Nephron progenitor cell (in vitro differentiated cells): ENCODE results near the gene PER1.

ENCODE experiments used
- DNase-seq: peaks from one replicate; pipeline ENCODE4 v3.0.0; 2021
- H3K27ac Mint-ChIP-seq: 2 replicates; pipeline ENCODE4 v1.8.0; 2021; ENCODE audit warnings: mild to moderate bottlenecking, moderate library complexity, mixed read lengths
- H3K27me3 Mint-ChIP-seq: 2 replicates; pipeline ENCODE4 v1.8.0; 2021; ENCODE audit warnings: mild to moderate bottlenecking, low read depth, mixed read lengths; ENCODE audit not compliant: poor library complexity
- H3K36me3 Mint-ChIP-seq: 2 replicates; pipeline ENCODE4 v1.8.0; 2021; ENCODE audit warnings: low read depth, mixed read lengths
- H3K4me1 Mint-ChIP-seq: 2 replicates; pipeline ENCODE4 v1.8.0; 2021; ENCODE audit warnings: mixed read lengths
- H3K4me3 Mint-ChIP-seq: 2 replicates; pipeline ENCODE4 v1.8.0; 2021; ENCODE audit warnings: mild to moderate bottlenecking, moderate library complexity, mixed read lengths
- H3K9me3 Mint-ChIP-seq: 2 replicates; pipeline ENCODE4 v1.8.0; 2021; ENCODE audit warnings: mild to moderate bottlenecking, moderate library complexity, mixed read lengths
- CTCF ChIP-seq: fragments of 200-600 bp; sonication (generic); IDR thresholded peaks from 2 replicates; pipeline ENCODE4 v1.5.0; 2021; ENCODE audit warnings: antibody characterized with exemption

PER1 gene

GRCh38 chr17:8185582-8186445 lies 33.6 kb upstream of the PER1 start:
- Mint-ChIP-seq H3K36me3 (no peaks in the 10 kb centered on the region), H3K9me3 (no peaks in the 10 kb centered on the region)
- DNase-seq = peak; percentile 97

GRCh38 chr17:8176998-8177731 lies 25.0 kb upstream of the PER1 start:
- H3K27me3 Mint-ChIP-seq = peaks cover 8% of the 10 kb centered on the region
- H3K4me1 Mint-ChIP-seq = peaks cover 41% of the 10 kb centered on the region
- no peak for DNase-seq
- no peak for TF ChIP-seq CTCF
- peak overlapping the region; percentile 98 for H3K27ac Mint-ChIP-seq
- H3K36me3 Mint-ChIP-seq = no peaks in the 10 kb centered on the region
- no peaks in the 10 kb centered on the region for H3K9me3 Mint-ChIP-seq
- peak overlapping the region; percentile 90 for H3K4me3 Mint-ChIP-seq

More at GRCh38 chr17:8185582-8186445, 33.6 kb upstream of the PER1 start:
- Mint-ChIP-seq H3K27ac (no peak overlapping the region), H3K27me3 (peaks cover 21% of the 10 kb centered on the region), H3K4me3 (no peak overlapping the region), H3K4me1 (peaks cover 13% of the 10 kb centered on the region)
- TF ChIP-seq CTCF = no peak

GRCh38 chr17:8176197-8176940 lies 24.2 kb upstream of the PER1 start, which contains the start of gene TMEM107:
TMEM107 (minus strand) TSS chr17:8176380; CDS start chr17:8176286, 94 bp downstream.
- H3K4me1 Mint-ChIP-seq = peaks cover 42% of the 10 kb centered on the region
- TF ChIP-seq CTCF = no peak
- peak within 1 kb of the TSS; percentile 90 for H3K4me3 Mint-ChIP-seq
- H3K27me3 Mint-ChIP-seq = peaks cover 3% of the 10 kb centered on the region
- H3K36me3 Mint-ChIP-seq = no peaks in the 10 kb centered on the region
- peak; percentile 91 for DNase-seq
- H3K9me3 Mint-ChIP-seq = no peaks in the 10 kb centered on the region
- peak within 1 kb of the TSS; percentile 98 for H3K27ac Mint-ChIP-seq

- Mint-ChIP-seq H3K27me3 (peaks cover 3% of the 10 kb centered on the region), H3K27ac (peak overlapping the region; percentile 98), H3K36me3 (no peaks in the 10 kb centered on the region), H3K4me3 (peak overlapping the region; percentile 90), H3K9me3 (no peaks in the 10 kb centered on the region), H3K4me1 (peaks cover 46% of the 10 kb centered on the region)
- DNase-seq = no peak
- no peak for TF ChIP-seq CTCF
These were observed 23.6 kb upstream of the PER1 start for GRCh38 chr17:8175795-8176196.

- DNase-seq = no peak
- no peaks in the 10 kb centered on the region for H3K36me3 Mint-ChIP-seq
- H3K9me3 Mint-ChIP-seq = no peaks in the 10 kb centered on the region
- peak overlapping the region; percentile 100 for H3K27ac Mint-ChIP-seq
- H3K4me3 Mint-ChIP-seq = peak overlapping the region; percentile 90
- TF ChIP-seq CTCF = no peak
- H3K4me1 Mint-ChIP-seq = peaks cover 48% of the 10 kb centered on the region
- peaks cover 3% of the 10 kb centered on the region for H3K27me3 Mint-ChIP-seq
These were observed 21.7 kb upstream of the PER1 start for GRCh38 chr17:8173871-8174322.
